Naive thymus-derived CD4-positive, alpha-beta T cell (primary cell): ENCODE measurements around the gene NUP35. TPM values are rescaled to one million over a fixed set of nuclear protein-coding genes. Genes with fewer than 3 reads are reported as not detected.
"Not testable (repeated sequence)": the region's sequence is repeated elsewhere in the genome, so short reads cannot be mapped to it uniquely, and the experiment has no call there.

ENCODE experiments used
- ATAC-seq: fragments of 150-1000 bp; cut with Tn5 transposase; 2 replicates; pipeline ENCODE4 v1.10.0; 2021; ENCODE audit warnings: mild to moderate bottlenecking, moderate library complexity
- CTCF ChIA-PET: fragments of 350-600 bp; sonication (Branson Sonifier 250); formaldehyde crosslinking; loops from one replicate; lab custom pipeline; 2021; ENCODE audit warnings: antibody characterized with exemption; lab: Charles Lee
- POLR2A ChIA-PET: fragments of 350-600 bp; sonication (Branson Sonifier 250); formaldehyde crosslinking; loops from one replicate; lab custom pipeline; 2021; ENCODE audit warnings: antibody characterized with exemption, inconsistent platforms; lab: Charles Lee
- DNase-seq, 9 donors: peaks; one replicate each; pipeline versions ENCODE4 v3.0.0 to v3.0.0-alpha.2; 2020 to 2022; ENCODE audit warnings: mixed read lengths in 1 of 9
- H3K27ac ChIP-seq: one replicate; pipeline ENCODE4 v1.7.0; 2013; ENCODE audit warnings: mild to moderate bottlenecking, low read depth, low read length, moderate library complexity
- H3K27me3 ChIP-seq, 2 donors: one replicate each; pipeline ENCODE4 v1.7.0; 2013; ENCODE audit warnings: low read length in 2 of 2, mild to moderate bottlenecking in 2 of 2, moderate library complexity in 2 of 2; ENCODE audit not compliant: control insufficient read depth in 2 of 2, insufficient read depth in 2 of 2
- H3K36me3 ChIP-seq, 3 experiments: 1 replicate in 2 of 3; 2 replicates in 1 of 3; pipeline ENCODE4 v1.7.0; 2013; ENCODE audit warnings: low read length in 3 of 3, mild to moderate bottlenecking in 3 of 3, moderate library complexity in 1 of 3; ENCODE audit not compliant: insufficient read depth in 3 of 3, control insufficient read depth in 2 of 3
- H3K4me1 ChIP-seq, 2 donors: one replicate each; pipeline ENCODE4 v1.7.0; 2013; ENCODE audit warnings: low read length in 2 of 2, mild to moderate bottlenecking in 2 of 2, moderate library complexity in 1 of 2; ENCODE audit not compliant: control insufficient read depth in 2 of 2, insufficient read depth in 2 of 2
- H3K4me3 ChIP-seq: 2 replicates; pipeline ENCODE4 v1.7.0; 2013; ENCODE audit warnings: mild to moderate bottlenecking, low read length
- H3K9me3 ChIP-seq, 3 experiments: 1 replicate in 2 of 3; 2 replicates in 1 of 3; pipeline ENCODE4 v1.7.0; 2013; ENCODE audit warnings: low read length in 3 of 3; ENCODE audit not compliant: control insufficient read depth in 2 of 3
- H3K27ac Mint-ChIP-seq, 9 donors: one replicate each; pipeline ENCODE4 v1.8.0; 2020 to 2022; ENCODE audit warnings: mixed read lengths in 9 of 9, mild to moderate bottlenecking in 8 of 9, moderate library complexity in 5 of 9, inconsistent platforms in 2 of 9
- H3K27me3 Mint-ChIP-seq, 5 donors: one replicate each; pipeline ENCODE4 v1.8.0; 2021 to 2022; ENCODE audit warnings: mixed read lengths in 5 of 5, mild to moderate bottlenecking in 1 of 5
- H3K36me3 Mint-ChIP-seq, 5 donors: one replicate each; pipeline ENCODE4 v1.8.0; 2020 to 2022; ENCODE audit warnings: mixed read lengths in 5 of 5, mild to moderate bottlenecking in 3 of 5, inconsistent platforms in 1 of 5
- H3K4me1 Mint-ChIP-seq, 7 donors: one replicate each; pipeline ENCODE4 v1.8.0; 2020 to 2022; ENCODE audit warnings: mixed read lengths in 7 of 7, mild to moderate bottlenecking in 3 of 7, inconsistent platforms in 1 of 7
- H3K4me3 Mint-ChIP-seq, 10 donors: one replicate each; pipeline ENCODE4 v1.8.0; 2020 to 2022; ENCODE audit warnings: mild to moderate bottlenecking in 10 of 10, mixed read lengths in 10 of 10, moderate library complexity in 6 of 10, inconsistent platforms in 2 of 10
- H3K9me3 Mint-ChIP-seq, 11 donors: one replicate each; pipeline ENCODE4 v1.8.0; 2020 to 2022; ENCODE audit warnings: mixed read lengths in 11 of 11, mild to moderate bottlenecking in 4 of 11, inconsistent platforms in 1 of 11, moderate library complexity in 1 of 11
- intact Hi-C, 2 donors: fragments of 100-400 bp; cut with micrococcal nuclease; formaldehyde crosslinking; loops; one replicate each; pipeline ENCODE4 v1.15.1; 2023
- polyA plus RNA-seq, 2 donors: library from polyadenylated mRNA; unstranded; fragments of 300-500 nt; fragmentation: Illumina TruSeq; gene quantifications; one replicate each; pipeline ENCODE4 v1.2.3, GENCODE V29; 2021
- total RNA-seq, 6 experiments: library from RNA in 5 of 6; stranded (reverse) in 5 of 6; gene quantifications; 1 replicate in 5 of 6; 2 replicates in 1 of 6; pipeline ENCODE4 v1.2.3 and lab custom pipeline; 2021 to 2026

Gene NUP35
- total and polyA plus RNA-seq, 7 experiments from 2014 or later: 5.2 to 25.3 (median 15.9) TPM

GRCh38 chr2:183153967-183154366, 29.7 kb downstream of the NUP35 start:
- CTCF ChIA-PET: no interaction called here
- H3K4me3 Mint-ChIP-seq: no peak overlapping the region
- peaks cover 0 to 5% (median 0%) of the 10 kb centered on the region in 11 donors for H3K9me3 Mint-ChIP-seq
- Histone ChIP-seq H3K9me3 (no peaks in the 10 kb centered on the region), H3K27ac (no peak overlapping the region), H3K4me1 (no peaks in the 10 kb centered on the region), H3K36me3 (peaks cover 0 to 8% (median 0%) of the 10 kb centered on the region in 3 experiments), H3K4me3 (no peak overlapping the region), H3K27me3 (no peaks in the 10 kb centered on the region)
- no peak overlapping the region for H3K27ac Mint-ChIP-seq
- peaks cover 3 to 15% (median 4%) of the 10 kb centered on the region in 7 donors for H3K4me1 Mint-ChIP-seq
- no peak for ATAC-seq
- intact Hi-C loops: no loop called here
- DNase-seq: no peak
- peaks cover 15 to 62% (median 51%) of the 10 kb centered on the region in 5 donors for H3K36me3 Mint-ChIP-seq
- H3K27me3 Mint-ChIP-seq: no peaks in the 10 kb centered on the region
- POLR2A ChIA-PET: no interaction called here

GRCh38 chr2:183154772-183155171, 30.5 kb downstream of the NUP35 start:
- H3K27me3 Mint-ChIP-seq, H3K36me3 ChIP-seq, H3K27me3 ChIP-seq, DNase-seq, CTCF ChIA-PET, ATAC-seq, H3K4me3 ChIP-seq, H3K9me3 Mint-ChIP-seq, H3K9me3 ChIP-seq, H3K4me3 Mint-ChIP-seq, H3K27ac ChIP-seq, intact Hi-C loops, H3K27ac Mint-ChIP-seq, H3K4me1 ChIP-seq: not testable (repeated sequence)
- H3K4me1 Mint-ChIP-seq: peaks cover 3 to 15% (median 4%) of the 10 kb centered on the region in 7 donors
- H3K36me3 Mint-ChIP-seq: peaks cover 15 to 67% (median 56%) of the 10 kb centered on the region in 5 donors
- POLR2A ChIA-PET: interaction anchor here (0.7 kb wide), 1 partner anchor 42 kb away, joined by 3 read pairs; no protein-coding TSS in a partner anchor

- ATAC-seq: no peak
- H3K36me3 ChIP-seq: peaks cover 0 to 15% (median 3%) of the 10 kb centered on the region in 3 experiments
Measured at GRCh38 chr2:183157131-183157530, 32.9 kb downstream of the NUP35 start.

GRCh38 chr2:183162362-183162761, 38.1 kb downstream of the NUP35 start:
- ATAC-seq: no peak
- H3K4me3 ChIP-seq: no peak overlapping the region
- intact Hi-C loops: no loop called here
- H3K27ac ChIP-seq: no peak overlapping the region
- H3K27ac Mint-ChIP-seq: no peak overlapping the region
- peaks cover 0 to 20% (median 3%) of the 10 kb centered on the region in 3 experiments for H3K36me3 ChIP-seq
- peaks cover 0 to 8% (median 0%) of the 10 kb centered on the region in 11 donors for H3K9me3 Mint-ChIP-seq
- no peak overlapping the region for H3K4me3 Mint-ChIP-seq
- H3K27me3 Mint-ChIP-seq: no peaks in the 10 kb centered on the region
- H3K36me3 Mint-ChIP-seq: peaks cover 18 to 77% (median 58%) of the 10 kb centered on the region in 5 donors
- H3K4me1 Mint-ChIP-seq: no peaks in the 10 kb centered on the region
- no peaks in the 10 kb centered on the region for H3K4me1 ChIP-seq
- POLR2A ChIA-PET: no interaction called here
- CTCF ChIA-PET: no interaction called here
- no peaks in the 10 kb centered on the region for H3K9me3 ChIP-seq
- DNase-seq: no peak
- H3K27me3 ChIP-seq: no peaks in the 10 kb centered on the region

More at GRCh38 chr2:183157131-183157530, 32.9 kb downstream of the NUP35 start:
- no peaks in the 10 kb centered on the region for H3K27me3 Mint-ChIP-seq
- no peak overlapping the region for H3K27ac Mint-ChIP-seq
- Histone ChIP-seq H3K9me3 (no peaks in the 10 kb centered on the region), H3K4me3 (no peak overlapping the region), H3K27ac (no peak overlapping the region), H3K4me1 (no peaks in the 10 kb centered on the region), H3K27me3 (no peaks in the 10 kb centered on the region)
- peaks cover 19 to 62% (median 51%) of the 10 kb centered on the region in 5 donors for H3K36me3 Mint-ChIP-seq
- peaks cover 0 to 8% (median 0%) of the 10 kb centered on the region in 7 donors for H3K4me1 Mint-ChIP-seq
- DNase-seq: no peak
- ChIA-PET CTCF (no interaction called here), POLR2A (no interaction called here)
- H3K9me3 Mint-ChIP-seq: peaks cover 0 to 5% (median 0%) of the 10 kb centered on the region in 11 donors
- H3K4me3 Mint-ChIP-seq: no peak overlapping the region
- intact Hi-C loops: no loop called here

- no peaks in the 10 kb centered on the region for H3K27me3 Mint-ChIP-seq
Measured at GRCh38 chr2:183163821-183164649, 39.8 kb downstream of the NUP35 start.

GRCh38 chr2:183164650-183165015, 40.4 kb downstream of the NUP35 start:
- ChIA-PET CTCF (no interaction called here), POLR2A (no interaction called here)
- Histone ChIP-seq H3K9me3 (no peaks in the 10 kb centered on the region), H3K27me3 (no peaks in the 10 kb centered on the region), H3K36me3 (peaks cover 0 to 15% (median 3%) of the 10 kb centered on the region in 3 experiments), H3K4me1 (no peaks in the 10 kb centered on the region), H3K27ac (no peak overlapping the region), H3K4me3 (no peak overlapping the region)
- Mint-ChIP-seq H3K9me3 (peaks cover 0 to 8% (median under 1%) of the 10 kb centered on the region in 11 donors), H3K4me1 (peaks cover 0 to 12% (median 2%) of the 10 kb centered on the region in 7 donors), H3K4me3 (no peak overlapping the region), H3K27me3 (no peaks in the 10 kb centered on the region), H3K27ac (no peak overlapping the region), H3K36me3 (peaks cover 18 to 83% (median 61%) of the 10 kb centered on the region in 5 donors)
- DNase-seq (no peak), ATAC-seq (no peak)
- intact Hi-C loops: no loop called here

More at GRCh38 chr2:183163821-183164649, 39.8 kb downstream of the NUP35 start:
- H3K9me3 Mint-ChIP-seq: peaks cover 0 to 8% (median 0%) of the 10 kb centered on the region in 11 donors
- no peak overlapping the region for H3K4me3 Mint-ChIP-seq
- no peak overlapping the region for H3K27ac Mint-ChIP-seq
- H3K4me1 Mint-ChIP-seq: peaks cover 0 to 10% (median 0%) of the 10 kb centered on the region in 7 donors
- POLR2A ChIA-PET: no interaction called here
- peaks cover 18 to 81% (median 61%) of the 10 kb centered on the region in 5 donors for H3K36me3 Mint-ChIP-seq
- no peak overlapping the region for H3K27ac ChIP-seq
- peaks cover 0 to 15% (median 3%) of the 10 kb centered on the region in 3 experiments for H3K36me3 ChIP-seq
- no peak overlapping the region for H3K4me3 ChIP-seq
- intact Hi-C loops: no loop called here
- no peaks in the 10 kb centered on the region for H3K27me3 ChIP-seq
- no peaks in the 10 kb centered on the region for H3K9me3 ChIP-seq
- H3K4me1 ChIP-seq: no peaks in the 10 kb centered on the region
- ATAC-seq: no peak
- CTCF ChIA-PET: no interaction called here
- DNase-seq: no peak
